ENCODE measurements around the gene C17orf113. TPM values are rescaled to one million over a fixed set of nuclear protein-coding genes. Genes with fewer than 3 reads are reported as not detected.
A peak's percentile ranks its signal among the peaks of the same experiment; 100 is the strongest.

Gene C17orf113
- total RNA-seq (2014; rRNA removed; shearing (Covaris generic)) (1.8 and 2.1 TPM in 2 replicates), polyA plus RNA-seq (2016; fragmentation: Nextera tagmentation; extraction: Ambion mirVana) (0.29 and 0.38 TPM in 2 replicates)
- long read RNA-seq, result 0 reads

DNA sequence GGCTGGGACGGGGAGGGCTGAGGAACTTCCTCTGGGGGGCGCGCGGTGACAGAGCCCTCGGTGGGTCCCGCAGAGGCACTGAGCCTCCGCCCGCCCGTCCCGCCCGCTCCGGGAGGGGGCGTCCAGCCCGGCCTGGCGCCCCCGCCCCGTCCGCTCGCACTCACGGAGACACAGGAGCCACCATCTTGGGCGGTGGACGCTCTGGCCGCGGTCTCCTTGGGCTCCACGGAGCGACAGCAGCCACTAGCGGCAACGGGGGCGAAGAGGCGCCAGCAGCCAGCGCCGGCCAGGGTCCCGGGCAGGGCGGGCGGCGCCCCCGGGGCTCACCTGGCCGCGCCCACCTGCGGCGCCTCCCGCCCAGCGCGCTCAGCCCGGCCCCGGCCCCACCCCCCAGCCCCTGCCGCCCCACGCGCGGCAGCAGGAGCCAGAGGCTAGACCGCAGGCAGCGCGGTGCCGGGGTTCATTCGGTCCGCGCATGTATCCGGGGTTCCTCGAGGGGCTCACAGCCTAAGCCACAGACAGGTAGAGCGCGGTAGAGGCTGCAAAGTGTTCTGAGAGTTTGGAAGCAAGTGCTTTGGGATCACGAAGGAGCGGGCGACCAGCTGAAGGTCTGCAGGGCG, at the start of gene C17orf113:
Gene C17orf113, minus strand, starts transcription at position 209 of the 620 bp plus-strand sequence. CDS start 7,225 bp downstream, outside the sequence.
- ATAC-seq, result peak; percentile 81
- no peaks in the 10 kb centered on the region for H3K36me3 ChIP-seq (ENCODE audit: insufficient read depth)
- H3K9me2 ChIP-seq (ENCODE audit: insufficient read depth), result no peaks in the 10 kb centered on the region
- TF ChIP-seq, protein P1, sequence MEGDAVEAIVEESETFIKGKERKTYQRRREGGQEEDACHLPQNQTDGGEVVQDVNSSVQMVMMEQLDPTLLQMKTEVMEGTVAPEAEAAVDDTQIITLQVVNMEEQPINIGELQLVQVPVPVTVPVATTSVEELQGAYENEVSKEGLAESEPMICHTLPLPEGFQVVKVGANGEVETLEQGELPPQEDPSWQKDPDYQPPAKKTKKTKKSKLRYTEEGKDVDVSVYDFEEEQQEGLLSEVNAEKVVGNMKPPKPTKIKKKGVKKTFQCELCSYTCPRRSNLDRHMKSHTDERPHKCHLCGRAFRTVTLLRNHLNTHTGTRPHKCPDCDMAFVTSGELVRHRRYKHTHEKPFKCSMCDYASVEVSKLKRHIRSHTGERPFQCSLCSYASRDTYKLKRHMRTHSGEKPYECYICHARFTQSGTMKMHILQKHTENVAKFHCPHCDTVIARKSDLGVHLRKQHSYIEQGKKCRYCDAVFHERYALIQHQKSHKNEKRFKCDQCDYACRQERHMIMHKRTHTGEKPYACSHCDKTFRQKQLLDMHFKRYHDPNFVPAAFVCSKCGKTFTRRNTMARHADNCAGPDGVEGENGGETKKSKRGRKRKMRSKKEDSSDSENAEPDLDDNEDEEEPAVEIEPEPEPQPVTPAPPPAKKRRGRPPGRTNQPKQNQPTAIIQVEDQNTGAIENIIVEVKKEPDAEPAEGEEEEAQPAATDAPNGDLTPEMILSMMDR (conservative IDR thresholded peaks at IDR 0.05; ENCODE audit: low read depth in 2 of 2), result peak; percentile 4 to 57
- TF ChIP-seq, protein P2, sequence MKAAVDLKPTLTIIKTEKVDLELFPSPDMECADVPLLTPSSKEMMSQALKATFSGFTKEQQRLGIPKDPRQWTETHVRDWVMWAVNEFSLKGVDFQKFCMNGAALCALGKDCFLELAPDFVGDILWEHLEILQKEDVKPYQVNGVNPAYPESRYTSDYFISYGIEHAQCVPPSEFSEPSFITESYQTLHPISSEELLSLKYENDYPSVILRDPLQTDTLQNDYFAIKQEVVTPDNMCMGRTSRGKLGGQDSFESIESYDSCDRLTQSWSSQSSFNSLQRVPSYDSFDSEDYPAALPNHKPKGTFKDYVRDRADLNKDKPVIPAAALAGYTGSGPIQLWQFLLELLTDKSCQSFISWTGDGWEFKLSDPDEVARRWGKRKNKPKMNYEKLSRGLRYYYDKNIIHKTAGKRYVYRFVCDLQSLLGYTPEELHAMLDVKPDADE (IDR thresholded peaks at IDR 0.05), result no peak
- peak; percentile 59 for TF ChIP-seq POLR2AphosphoS5 (IDR thresholded peaks at IDR 0.05; ENCODE audit: low read depth)
- peak within 1 kb of the TSS; percentile 87 for H3K4me2 ChIP-seq
- Mint-ChIP-seq H3K9me3 (no peaks in the 10 kb centered on the region), H3K27ac (no peak within 1 kb of the TSS), H3K27me3 (ENCODE audit: insufficient read depth, low read depth, poor library complexity) (peaks cover 22% of the 10 kb centered on the region), H3K4me1 (peaks cover 46% of the 10 kb centered on the region), H3K4me3 (peak within 1 kb of the TSS; percentile 86), H3K36me3 (ENCODE audit: low read depth) (no peaks in the 10 kb centered on the region)
- H3K4me1 ChIP-seq (ENCODE audit: insufficient read depth), result peaks cover 34% of the 10 kb centered on the region
- H2AFZ ChIP-seq, result peak within 1 kb of the TSS; percentile 98
- H3K4me3 ChIP-seq, result peak within 1 kb of the TSS; percentile 63
- H3F3A ChIP-seq (replicated peaks; ENCODE audit: low read depth), result 0 out of 2 replicates have a peak, but pooled peaks cover 7% of the 10 kb centered on the region
- DNase-seq (ENCODE audit: low spot score), result peak; percentile 81
- H3K27me3 ChIP-seq (ENCODE audit: insufficient read depth), result no peaks in the 10 kb centered on the region
- no peaks in the 10 kb centered on the region for H4K20me1 ChIP-seq (replicated peaks; ENCODE audit: insufficient read depth)
- H3K79me2 ChIP-seq (replicated peaks; ENCODE audit: insufficient read depth), result no peaks in the 10 kb centered on the region
- H3K27ac ChIP-seq (ENCODE audit: low read depth), result no peak within 1 kb of the TSS

DNA sequence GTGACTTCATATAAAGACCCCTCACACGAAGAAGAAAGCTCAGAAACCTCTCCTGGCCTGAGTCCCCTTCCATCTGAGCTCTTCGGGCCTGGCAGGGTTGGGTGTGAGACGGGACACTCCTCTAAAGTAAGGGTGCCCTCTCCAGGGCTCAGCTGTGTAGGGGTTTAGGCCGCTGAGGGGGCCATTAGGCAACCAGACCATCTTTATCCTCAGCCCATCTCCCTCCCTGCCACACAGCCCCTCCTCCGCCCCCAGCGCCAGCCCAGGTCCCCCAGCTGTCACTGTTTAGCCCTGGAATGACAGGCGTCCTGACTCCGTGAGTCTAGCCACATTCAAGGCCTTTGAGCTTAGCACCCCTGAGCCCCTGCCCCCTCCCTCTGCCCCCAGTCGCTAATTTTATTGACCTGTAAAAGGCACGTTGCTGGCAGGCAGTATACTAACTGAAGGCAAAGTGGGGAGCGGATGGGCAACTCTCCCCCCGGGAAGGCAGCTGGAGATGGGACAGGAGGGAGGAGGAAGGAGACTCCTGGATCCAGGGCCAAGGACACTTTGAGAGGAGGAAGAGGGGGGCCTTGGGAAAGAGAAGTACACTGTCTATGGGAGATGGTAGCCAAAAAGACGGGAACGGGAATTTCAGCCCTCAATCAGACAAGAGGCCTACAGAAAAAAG, 48.5 kb upstream of the C17orf113 start:
- Histone ChIP-seq H3K79me2 (replicated peaks; ENCODE audit: insufficient read depth) (no peaks in the 10 kb centered on the region), H3K4me2 (peak overlapping the region; percentile 93), H3K27ac (ENCODE audit: low read depth) (no peak overlapping the region), H3K27me3 (ENCODE audit: insufficient read depth) (peaks cover 34% of the 10 kb centered on the region), H3K4me3 (peak overlapping the region; percentile 74), H2AFZ (peak overlapping the region; percentile 81; the same call in 1 of the 2 replicates), H3K4me1 (ENCODE audit: insufficient read depth) (peaks cover 5% of the 10 kb centered on the region; the same call in 1 of the 2 replicates), H4K20me1 (replicated peaks; ENCODE audit: insufficient read depth) (no peaks in the 10 kb centered on the region), H3K9me2 (ENCODE audit: insufficient read depth) (no peaks in the 10 kb centered on the region), H3F3A (replicated peaks; ENCODE audit: low read depth) (no peaks in the 10 kb centered on the region), H3K36me3 (ENCODE audit: insufficient read depth) (no peaks in the 10 kb centered on the region)
- Mint-ChIP-seq H3K4me3 (peak overlapping the region; percentile 56; the same call in 2 of the 3 replicates), H3K36me3 (ENCODE audit: low read depth) (no peaks in the 10 kb centered on the region; the same call in 2 of the 3 replicates), H3K4me1 (peaks cover 22% of the 10 kb centered on the region), H3K27me3 (ENCODE audit: insufficient read depth, low read depth, poor library complexity) (peaks cover 30% of the 10 kb centered on the region), H3K9me3 (no peaks in the 10 kb centered on the region; the same call in 1 of the 3 replicates), H3K27ac (no peak overlapping the region)
- ATAC-seq (peak; percentile 18), DNase-seq (ENCODE audit: low spot score) (peak; percentile 36)
- TF ChIP-seq, protein P1 (conservative IDR thresholded peaks at IDR 0.05; ENCODE audit: low read depth in 2 of 2), result peak in 1 of 2 experiments; percentile 19; a peak in 2 of 4 replicates
- no peak for TF ChIP-seq EZH2 (IDR thresholded peaks at IDR 0.05; ENCODE audit: low read depth, unreplicated experiment)
- no peak for TF ChIP-seq EZH2phosphoT487 (IDR thresholded peaks at IDR 0.05; ENCODE audit: unreplicated experiment)
- TF ChIP-seq ZNF114 (CRISPR knock-in tag; IDR thresholded peaks at IDR 0.05), result no peak
